Urothelium cell line (cell line): ENCODE data around the gene TAF13.

Experiments
- DNase-seq: peaks from one replicate; pipeline ENCODE4 v3.0.0; 2011; ENCODE audit warnings: low spot score, mixed read lengths
- FAIRE-seq: peaks from 2 replicates; lab custom pipeline; 2011; peaks lifted over from hg19 to GRCh38; lab: Jason Lieb, UNC

Gene TAF13, protein sequence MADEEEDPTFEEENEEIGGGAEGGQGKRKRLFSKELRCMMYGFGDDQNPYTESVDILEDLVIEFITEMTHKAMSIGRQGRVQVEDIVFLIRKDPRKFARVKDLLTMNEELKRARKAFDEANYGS

DNA sequence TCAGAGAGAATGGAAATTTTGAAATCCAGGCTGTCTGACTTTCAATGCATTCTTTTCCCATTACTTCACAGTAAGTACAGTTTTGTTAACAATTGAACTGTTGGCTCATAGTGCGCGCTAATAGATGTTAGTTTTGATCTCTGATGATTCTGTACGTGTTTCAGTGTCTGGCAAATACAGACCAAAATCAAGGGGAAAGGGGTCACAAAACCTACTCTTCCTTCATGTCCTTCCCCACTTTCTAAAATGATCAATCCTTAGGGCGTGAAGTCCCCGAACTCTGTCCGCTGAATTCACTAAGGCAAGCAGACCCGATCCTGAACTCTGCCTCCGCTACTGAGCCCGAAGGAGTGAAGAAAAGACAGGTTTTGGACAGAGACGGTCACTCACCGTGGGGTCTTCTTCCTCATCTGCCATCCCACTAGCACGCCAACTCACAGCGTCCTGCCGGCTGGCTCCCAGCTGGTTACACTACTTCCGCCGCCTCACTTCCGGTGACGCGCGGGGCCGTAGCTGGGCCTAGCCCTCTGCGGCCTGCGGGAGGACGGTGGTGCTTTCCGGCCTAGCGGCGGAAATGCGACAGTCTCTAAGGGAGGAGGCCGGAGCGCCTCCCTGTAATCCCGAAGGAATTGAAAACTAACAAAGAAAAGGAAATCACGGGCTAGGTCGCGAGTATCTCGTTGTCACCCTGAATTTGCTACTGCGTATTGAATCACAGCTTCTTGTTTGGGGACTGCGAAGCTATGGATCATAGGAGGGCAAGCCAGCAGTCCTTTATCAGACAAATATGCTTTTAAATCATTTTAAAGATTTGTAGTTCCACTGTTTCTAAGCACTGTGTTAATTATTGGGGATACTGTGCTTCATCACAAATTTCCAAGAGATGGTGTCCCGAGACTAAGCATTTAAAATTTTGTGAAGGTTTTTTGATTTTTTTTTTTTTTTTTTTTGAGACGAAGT lies at the start of gene TAF13:
TAF13 (minus strand) TSS at position 473 of the 960 bp plus-strand sequence; CDS start at position 417, 56 bp downstream.
- peak; percentile 91 for FAIRE-seq
- DNase-seq: peak; percentile 98

DNA sequence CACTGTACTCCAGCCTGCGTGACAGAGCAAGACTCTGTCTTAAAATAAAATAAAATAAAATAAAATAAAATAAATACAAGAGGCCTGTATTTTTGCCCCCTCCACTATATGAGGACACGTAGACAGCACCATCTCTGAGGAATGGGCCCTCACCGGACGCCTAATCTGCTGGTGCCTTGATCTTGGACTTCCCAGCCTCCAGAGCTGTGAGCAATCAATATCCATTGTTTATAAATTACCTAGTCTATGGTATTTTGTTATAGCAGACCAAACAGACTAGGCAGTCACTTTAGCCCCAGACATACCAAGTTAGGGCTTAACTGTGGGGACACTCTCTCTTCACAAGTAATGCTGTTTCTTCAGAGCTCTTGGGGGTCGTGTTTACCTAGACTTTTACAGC lies 44.6 kb upstream of the TAF13 start:
- no peak for DNase-seq

DNA sequence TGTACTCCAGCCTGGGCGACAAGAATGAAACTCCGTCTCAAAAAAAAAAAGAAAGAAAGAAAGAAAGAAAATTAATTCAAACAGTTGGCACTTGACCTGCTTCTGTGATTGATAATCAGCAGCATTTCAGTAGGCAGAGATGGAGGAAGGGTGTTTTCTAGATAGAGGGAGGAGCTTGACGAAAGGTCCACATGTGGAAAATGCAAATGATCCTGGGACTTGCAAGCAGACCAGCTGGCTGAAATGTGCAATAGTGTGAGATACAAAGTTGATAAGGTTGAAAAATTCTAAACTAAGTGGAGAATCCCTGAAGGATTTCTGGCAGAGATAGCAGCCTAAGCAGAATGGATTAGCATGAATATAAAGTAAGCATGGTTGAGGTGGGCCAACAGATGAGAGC lies 42.3 kb upstream of the TAF13 start:
- FAIRE-seq: no peak
- no peak for DNase-seq

More for the DNA sequence above, 44.6 kb upstream of the TAF13 start:
- FAIRE-seq: no peak

DNA sequence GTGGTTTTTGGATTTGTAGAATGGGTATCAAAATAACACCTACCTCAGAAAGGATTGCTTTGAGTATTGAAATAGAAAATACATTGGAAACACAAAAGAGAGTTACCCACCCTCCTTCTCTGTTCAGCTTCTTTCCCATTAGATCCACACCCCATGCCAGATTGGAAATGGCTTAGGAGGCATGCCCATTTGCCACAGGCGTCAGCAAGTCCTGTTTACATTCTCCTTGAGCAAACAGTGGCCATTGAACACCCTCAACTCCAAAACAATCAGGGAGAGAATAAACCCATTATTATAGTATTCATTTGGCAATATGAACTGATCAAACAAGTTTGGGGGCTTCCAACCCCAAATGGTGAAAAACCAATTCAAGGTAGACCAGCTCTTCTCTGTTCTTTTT lies 40.5 kb upstream of the TAF13 start:
- DNase-seq (no peak), FAIRE-seq (no peak)

DNA sequence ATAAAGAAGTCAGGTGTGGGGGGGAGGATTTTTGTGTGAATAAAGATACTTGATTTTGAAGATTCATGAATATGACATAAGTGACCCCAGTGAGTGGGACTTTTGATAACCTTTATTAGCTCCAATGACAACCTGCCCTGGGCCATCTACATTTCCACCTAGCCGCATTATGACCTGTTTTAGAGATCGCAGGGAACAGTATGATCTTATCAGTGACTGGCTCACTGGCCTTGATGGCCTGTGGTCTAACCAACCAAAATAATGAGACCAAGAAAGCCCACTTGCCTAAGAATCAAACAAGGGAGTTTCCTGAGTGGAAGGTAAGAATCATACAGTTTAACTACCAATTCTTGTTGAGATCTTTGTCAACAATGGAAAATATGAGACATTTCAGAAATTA lies 39.9 kb upstream of the TAF13 start:
- no peak for DNase-seq
- FAIRE-seq: no peak

DNA sequence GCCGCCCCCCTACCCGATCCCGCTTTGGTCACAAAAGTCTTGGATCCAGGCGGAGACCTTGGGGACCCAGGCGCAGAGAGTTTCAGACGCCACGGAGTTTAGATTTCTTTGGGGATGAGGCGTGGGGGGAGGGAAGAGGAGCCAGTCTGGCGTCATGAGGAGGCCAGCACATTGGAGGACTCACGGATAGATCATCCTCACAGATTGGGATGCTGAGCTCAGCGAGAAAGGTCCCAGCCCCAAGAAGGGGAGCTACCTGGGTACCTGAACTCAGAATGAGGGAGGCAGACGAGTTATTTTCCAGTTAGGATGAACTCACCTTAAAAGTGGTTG lies 38.5 kb upstream of the TAF13 start:
- DNase-seq: no peak
- no peak for FAIRE-seq

DNA sequence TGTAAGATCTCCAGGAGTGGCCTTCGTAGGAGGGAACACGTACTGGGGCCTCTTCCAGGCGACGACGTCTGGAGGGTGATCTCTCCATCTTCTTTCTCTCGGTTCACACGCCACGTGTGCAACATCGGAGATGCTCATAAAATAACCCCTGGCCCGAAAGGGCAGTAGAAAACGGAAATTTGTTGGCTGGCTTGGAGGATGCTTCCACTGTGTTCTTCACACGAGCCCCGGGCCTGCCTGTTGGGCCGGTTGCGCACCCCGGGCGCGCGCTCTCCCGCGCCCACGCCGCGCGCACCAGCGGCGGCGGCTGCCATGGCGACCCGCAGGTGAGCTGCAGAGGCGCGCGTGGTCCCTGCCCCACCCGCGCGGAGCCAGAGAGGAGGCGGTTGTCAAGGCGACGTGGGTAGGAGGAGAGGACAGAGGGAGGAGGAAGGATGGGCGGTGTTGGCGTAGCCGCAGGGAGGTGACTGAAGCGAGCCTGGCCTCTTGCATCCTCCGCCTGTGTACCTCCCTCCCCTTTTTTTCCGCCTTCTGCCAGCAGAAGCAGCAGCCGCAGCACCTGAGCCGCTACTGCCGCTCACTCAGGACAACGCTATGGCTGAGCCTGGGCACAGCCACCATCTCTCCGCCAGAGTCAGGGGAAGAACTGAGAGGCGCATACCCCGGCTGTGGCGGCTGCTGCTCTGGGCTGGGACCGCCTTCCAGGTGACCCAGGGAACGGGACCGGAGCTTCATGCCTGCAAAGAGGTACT lies 38.0 kb upstream of the TAF13 start, which contains the start of gene ELAPOR1:
ELAPOR1 (plus strand) TSS at position 526 of the 752 bp plus-strand sequence; CDS start at position 595, 69 bp downstream.
- FAIRE-seq: no peak
- DNase-seq: no peak

DNA sequence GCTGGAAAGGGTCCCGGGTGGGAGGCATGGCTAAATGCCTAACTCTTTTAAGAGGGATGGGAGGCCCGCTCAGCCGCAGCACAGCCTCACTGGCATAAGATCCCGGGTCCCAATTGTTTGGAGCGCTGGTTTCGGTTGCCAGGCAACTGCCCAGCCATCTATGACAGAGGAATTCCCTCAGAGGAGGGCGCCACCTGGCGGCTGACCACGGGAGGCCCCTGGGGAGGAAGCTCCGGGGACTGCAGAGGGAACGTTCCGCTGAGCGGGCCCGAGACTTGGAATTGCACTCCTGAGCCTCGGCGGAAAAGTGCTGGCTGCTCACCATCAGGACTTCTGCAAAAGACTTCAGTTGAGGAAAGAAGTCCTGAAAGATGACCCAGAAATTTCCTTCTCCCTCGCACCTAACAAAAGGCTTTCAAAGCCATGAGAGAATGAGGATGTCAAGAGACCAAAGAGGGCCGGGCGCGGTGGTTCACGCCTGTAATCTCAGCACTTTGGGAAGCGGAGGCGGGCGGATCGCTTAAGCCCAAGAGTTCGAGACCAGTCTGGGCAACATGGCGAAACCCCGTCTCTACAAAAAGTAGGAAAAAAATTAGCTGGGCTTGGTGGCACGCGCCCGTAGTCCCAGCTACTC lies 37.0 kb upstream of the TAF13 start:
- FAIRE-seq (no peak), DNase-seq (peak; percentile 96)

DNA sequence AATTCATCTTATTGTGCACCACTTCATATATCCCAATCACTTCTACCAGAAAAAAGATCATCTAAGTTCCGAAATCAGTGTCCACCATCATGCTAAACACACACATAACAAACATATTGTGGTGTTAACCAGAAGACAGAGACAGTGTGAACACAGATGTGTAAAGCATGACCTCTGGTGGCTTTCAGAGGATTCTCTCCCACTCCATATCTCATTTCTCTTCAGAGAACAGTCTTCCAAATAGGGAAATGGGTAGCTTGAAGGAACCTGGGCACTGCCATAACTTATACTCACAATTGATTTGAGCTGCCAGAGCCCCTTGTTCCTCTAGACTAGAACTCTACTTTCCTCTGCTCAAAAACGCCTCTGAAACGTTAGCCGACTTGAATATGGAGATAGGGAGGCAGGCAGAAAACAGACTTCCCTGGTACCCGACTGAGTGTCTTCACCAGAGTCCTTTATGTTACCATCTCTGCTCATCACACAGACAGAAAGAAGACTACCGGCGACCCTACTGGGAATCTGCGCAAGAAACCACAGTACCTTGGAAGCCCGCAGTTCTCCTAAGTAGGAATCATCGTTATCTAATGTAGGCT lies 36.4 kb upstream of the TAF13 start:
- no peak for FAIRE-seq

DNA sequence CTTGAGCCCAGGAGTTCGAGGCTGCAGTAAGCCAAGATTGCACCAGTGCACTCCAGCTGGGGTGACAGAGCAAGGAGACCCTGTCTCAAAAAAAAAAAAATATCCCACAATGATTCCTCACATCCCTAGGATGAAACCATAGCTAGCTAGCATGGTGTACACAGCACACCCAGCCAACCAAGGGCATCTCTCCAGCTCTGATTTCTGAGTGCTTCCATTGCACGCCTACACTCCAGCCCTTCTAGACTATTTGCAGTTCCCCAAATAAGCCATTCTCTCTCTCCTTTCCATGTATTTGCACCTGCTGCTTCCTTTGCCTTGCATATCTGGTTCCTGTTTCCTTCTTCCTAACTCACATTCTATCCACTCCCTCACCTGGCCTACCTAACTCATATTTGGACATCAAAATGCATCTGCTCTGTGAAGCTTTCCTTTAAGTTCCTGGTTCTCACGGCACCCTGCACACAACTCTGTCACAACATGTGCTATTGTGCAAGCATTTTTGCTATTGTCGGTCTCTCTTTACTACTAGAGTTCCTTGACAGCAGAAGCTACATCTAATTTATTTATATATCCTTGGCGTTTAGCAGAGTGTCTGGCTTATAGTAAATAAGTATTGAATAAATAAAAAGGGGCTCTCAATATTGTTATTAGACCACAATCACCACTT lies 35.7 kb upstream of the TAF13 start:
- no peak for DNase-seq
- no peak for FAIRE-seq

More for the DNA sequence above, 36.4 kb upstream of the TAF13 start:
- DNase-seq: peak; percentile 46

DNA sequence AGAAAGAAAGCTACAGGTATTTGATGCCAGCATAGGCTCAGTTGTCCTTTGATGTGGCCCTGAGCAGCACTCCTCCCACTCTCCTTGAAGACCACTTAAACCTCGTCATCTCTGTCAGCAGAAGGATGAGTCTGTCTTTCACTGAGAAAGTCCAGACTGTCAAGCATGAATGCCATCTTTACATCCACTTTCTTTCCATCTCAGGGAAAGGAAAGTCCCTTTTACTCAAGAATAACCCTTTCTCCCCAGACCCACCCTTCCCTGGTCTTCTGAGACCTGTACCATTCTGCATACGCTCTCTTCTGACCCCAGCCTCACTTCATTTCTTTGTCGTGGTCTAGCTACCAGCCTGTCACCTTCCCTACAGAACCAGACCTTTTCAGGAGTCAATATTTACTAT lies 34.1 kb upstream of the TAF13 start:
- DNase-seq (no peak), FAIRE-seq (no peak)

DNA sequence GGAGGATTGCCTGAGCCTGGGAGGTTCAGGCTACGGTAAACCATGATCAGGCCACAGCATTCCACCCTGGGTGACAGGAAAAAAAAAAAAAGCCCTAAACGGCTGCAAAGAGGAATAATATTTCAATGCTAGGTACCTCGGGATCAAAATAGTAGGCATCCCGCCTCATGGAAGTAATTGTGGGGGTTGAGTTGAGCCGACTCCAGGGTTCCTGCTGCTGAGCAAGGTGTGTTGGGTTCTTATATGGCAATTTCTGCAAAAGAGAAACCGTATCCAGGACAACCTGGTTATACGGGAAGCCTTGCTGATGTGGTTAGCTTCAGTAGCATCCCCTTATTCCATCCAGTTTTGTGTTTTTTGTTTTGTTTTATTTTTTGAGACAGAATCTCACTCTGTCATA lies 32.0 kb upstream of the TAF13 start:
- FAIRE-seq (no peak), DNase-seq (no peak)

DNA sequence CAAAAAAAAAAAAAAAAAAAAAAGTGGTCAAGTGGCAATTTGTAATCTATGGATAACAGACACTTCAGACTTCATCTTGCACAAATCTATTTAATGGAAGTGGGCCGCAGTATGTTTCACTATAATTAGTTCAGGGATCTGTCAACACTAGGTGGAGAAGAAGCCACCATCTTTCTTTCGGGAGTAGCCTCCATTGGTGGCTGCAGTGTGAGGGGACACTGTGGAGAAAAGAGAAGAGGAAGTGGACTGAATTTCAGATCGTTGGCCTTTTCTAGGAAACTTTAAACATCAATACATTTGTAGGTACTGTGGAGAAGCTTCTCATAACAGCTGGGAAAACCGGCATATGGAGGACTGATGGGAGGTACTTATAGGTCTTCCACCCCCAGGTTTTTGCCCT lies 30.1 kb upstream of the TAF13 start:
- DNase-seq (no peak), FAIRE-seq (no peak)

DNA sequence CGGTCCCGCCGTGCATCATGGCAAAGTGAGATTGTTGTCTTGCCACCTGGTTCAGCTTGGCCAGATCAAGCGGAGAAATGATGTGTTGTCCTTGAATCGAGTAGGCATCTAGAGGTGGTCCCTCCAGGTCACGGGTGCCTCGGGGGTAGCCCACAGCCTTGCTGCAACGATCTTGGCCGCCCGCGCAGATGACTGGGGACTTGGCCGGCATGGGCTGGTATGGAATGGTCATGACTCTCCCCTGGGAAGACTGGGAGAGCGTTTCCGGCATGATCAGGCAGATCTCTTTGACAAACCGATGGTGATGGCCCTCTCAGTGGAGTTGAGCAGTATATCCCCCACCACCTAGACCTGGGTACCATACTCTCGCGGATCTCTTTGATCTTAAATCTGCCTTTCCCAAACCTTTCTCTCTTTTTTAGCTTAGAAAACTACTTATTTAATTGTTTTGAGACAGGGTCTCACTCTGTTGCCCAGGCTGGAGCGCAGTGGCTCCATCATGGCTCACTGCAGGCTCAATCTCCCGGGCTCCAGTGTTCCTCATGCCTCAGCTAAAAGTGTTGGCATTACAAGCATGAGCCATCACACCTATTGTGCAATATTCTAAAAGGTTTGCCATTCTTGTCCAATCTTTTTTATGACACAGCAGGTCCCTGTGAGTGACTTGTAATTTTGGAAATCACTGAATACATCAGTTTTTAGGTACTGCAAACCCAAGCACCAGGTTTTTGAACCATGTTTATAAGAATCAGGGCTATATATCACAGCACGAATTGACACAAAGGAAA lies 28.8 kb upstream of the TAF13 start:
- no peak for DNase-seq
- peak; percentile 52 for FAIRE-seq

DNA sequence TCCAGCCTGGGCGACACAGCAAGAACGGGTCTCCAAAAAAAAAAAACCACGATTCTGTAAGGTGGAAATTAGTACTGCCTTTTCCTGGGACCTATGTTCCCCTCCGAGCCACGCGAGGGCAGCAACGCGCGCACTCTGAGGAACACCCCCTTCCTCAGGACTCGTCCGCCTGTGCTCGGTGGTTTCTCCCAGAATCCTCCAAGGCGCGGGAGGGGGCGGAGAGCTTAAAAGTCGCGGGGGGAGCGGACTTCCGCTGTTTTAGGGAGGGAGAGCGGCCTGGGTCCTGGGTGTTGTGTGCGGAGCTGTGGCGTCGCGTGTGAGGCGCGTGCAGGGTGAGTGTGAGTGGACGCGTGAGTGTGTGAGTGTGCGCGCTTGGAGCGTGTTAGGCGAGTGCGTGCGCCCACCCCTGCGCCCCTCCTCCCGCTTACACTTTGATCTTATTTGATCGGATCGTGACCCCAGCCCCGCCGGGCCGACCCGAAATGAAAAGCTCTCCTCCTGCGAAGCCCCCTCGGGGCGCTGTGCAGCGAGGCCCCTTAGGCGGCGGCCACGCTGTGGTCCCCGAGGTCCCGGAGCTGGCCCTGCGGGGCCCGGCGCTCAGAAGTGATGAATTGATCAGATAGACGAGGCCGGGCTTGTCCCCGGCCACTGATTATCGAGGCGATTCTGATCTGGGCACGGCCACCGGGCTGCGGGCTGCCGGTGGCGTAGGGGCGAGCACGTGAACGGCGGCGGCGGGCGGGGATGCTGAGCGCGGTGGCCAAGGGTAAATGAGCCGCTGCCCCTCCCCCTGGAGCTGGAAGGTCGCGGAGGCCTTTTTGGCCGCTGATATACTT lies 24.4 kb upstream of the TAF13 start:
- FAIRE-seq (peak; percentile 66), DNase-seq (peak; percentile 98)

DNA sequence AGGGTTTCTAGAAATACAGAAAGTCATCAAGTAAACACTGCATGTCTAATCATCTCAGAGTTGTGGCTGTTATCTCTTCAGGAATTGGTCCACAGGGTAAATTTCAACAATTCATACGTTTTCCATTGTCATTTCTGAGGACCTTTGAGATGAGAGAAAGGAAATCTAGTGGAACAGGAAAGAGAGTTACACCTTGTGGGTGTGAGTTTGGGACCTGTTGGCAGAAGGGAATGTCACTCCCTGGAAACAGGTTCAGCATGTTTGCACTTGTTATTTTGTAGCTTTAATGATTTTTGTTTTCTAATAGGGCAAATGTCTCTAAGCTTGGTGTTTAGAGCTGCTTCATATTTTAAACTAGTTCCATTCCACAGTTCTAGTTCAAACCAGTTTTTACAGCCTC lies 20.3 kb upstream of the TAF13 start:
- FAIRE-seq: no peak

DNA sequence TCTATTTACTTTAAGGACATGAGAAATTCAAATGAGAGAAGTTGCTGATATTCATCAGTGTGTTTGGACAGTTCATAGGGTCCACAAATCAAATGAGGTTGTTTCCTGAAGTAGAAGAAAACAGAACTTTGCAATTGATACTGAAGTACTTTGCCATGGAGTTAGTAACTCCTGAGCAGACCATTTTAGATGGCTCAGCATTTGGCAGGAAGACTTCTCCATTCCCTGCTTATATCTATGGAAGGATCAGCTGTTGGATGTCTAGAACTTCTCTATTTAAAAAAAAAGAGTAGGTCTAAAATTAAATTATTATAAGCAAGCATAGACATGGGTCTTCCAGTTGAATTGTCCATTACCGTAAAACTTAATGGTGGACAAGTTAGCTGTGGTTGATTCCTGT lies 19.8 kb upstream of the TAF13 start:
- FAIRE-seq: no peak
- DNase-seq: no peak

More for the DNA sequence above, 20.3 kb upstream of the TAF13 start:
- no peak for DNase-seq

DNA sequence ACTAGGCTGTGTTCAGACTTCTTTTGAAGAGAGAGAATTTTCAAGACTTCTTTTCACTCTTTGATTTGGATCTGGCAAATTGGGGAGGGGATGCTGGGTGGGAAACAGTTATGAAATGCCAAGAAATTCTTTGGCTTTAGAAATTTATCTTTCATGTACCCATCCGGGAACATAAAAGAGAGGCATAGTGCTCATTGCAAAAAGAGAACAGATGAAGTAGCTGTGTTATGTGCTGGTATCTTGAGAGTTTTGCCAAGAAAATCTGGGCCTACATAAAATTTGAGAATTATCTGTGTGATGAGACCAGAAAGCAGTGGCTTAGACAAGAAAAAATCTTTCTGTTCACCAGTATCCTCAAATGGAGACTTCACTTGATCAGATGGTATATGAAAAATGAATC lies 19.1 kb upstream of the TAF13 start:
- DNase-seq (no peak), FAIRE-seq (no peak)
